HepG2 (cell line): ENCODE measurements around the gene ANKRD13C. TPM values are rescaled to one million over a fixed set of nuclear protein-coding genes. Genes with fewer than 3 reads are reported as not detected.
A peak's percentile ranks its signal among the peaks of the same experiment; 100 is the strongest.

Experiments used
- ATAC-seq: fragments of 200-7000 bp; cut with Tn5 transposase; 3 replicates; pipeline ENCODE4 v1.9.1; 2020; ENCODE audit warnings: mild to moderate bottlenecking, moderate library complexity
- BruUV-seq: library from RNA; stranded (reverse); fragments of 400-500 nt; replicated peaks from 2 replicates; lab custom pipeline; 2021; lab: Mats Ljungman, UMichigan
- CTCF ChIA-PET: fragments of 300-600 bp; formaldehyde crosslinking; extraction: SDS; loops from one replicate; lab custom pipeline; 2021; ENCODE audit warnings: low total read pairs, inconsistent platforms, low intra/inter-chr PET ratio; lab: Yijun Ruan, JAX
- POLR2A ChIA-PET: fragments of 350-600 bp; sonication (Branson Sonifier 250); formaldehyde crosslinking; loops from one replicate; lab custom pipeline; 2020; ENCODE audit warnings: antibody characterized with exemption, inconsistent platforms; lab: Yijun Ruan, JAX
- DNase-seq: peaks from one replicate; pipeline ENCODE4 v3.0.0-alpha.2; 2015; ENCODE audit warnings: low spot score
- FAIRE-seq: peaks from 3 replicates; lab custom pipeline; 2011; peaks lifted over from hg19 to GRCh38; lab: Jason Lieb, UNC
- H2AFZ ChIP-seq: one replicate; pipeline ENCODE4 v1.6.1; 2011; ENCODE audit warnings: low read length, inconsistent platforms
- H3K27ac ChIP-seq: fragments of 300-600 bp; 3 replicates; pipeline ENCODE4 v1.8.0; 2011; ENCODE audit warnings: mixed run types, mild to moderate bottlenecking, mixed read lengths, low read length, inconsistent platforms; ENCODE audit not compliant: insufficient read depth; ENCODE audit errors: extremely low read length
- H3K27me3 ChIP-seq, 2 experiments: fragments of 200-600 bp in 1 of 2; 2 replicates in 1 of 2; 3 replicates in 1 of 2; pipeline versions ENCODE4 v1.6.0 to v1.8.0; 2011; ENCODE audit warnings: low read length in 2 of 2, mild to moderate bottlenecking in 2 of 2, moderate library complexity in 2 of 2, inconsistent platforms in 1 of 2; ENCODE audit not compliant: insufficient read depth in 2 of 2, control insufficient read depth in 1 of 2
- H3K36me3 ChIP-seq, 2 experiments: fragments of 200-600 bp in 1 of 2; replicated peaks in 1 of 2; 2 replicates in 1 of 2; 3 replicates in 1 of 2; pipeline versions ENCODE4 v1.5.1 to v1.8.0; 2011; ENCODE audit warnings: low read length in 2 of 2, inconsistent platforms in 1 of 2; ENCODE audit not compliant: insufficient read depth in 2 of 2, control insufficient read depth in 1 of 2
- H3K4me1 ChIP-seq: 2 replicates; pipeline ENCODE4 v1.5.1; 2012; ENCODE audit warnings: low read length, inconsistent platforms; ENCODE audit not compliant: insufficient read depth
- H3K4me2 ChIP-seq: 2 replicates; pipeline ENCODE4 v1.6.0; 2011; ENCODE audit warnings: low read depth, low read length, inconsistent platforms
- H3K4me3 ChIP-seq, 3 experiments: fragments of 200-600 bp in 1 of 3; sonication (generic), shearing (Covaris generic) in 1 of 3; replicated peaks in 1 of 3; 2 replicates each; pipeline ENCODE4 v1.5.1; 2011 to 2016; ENCODE audit warnings: low read length in 3 of 3, inconsistent platforms in 2 of 3, low read depth in 2 of 3, mild to moderate bottlenecking in 2 of 3, control low read depth in 1 of 3, mixed read lengths in 1 of 3; ENCODE audit not compliant: insufficient read depth in 1 of 3
- H3K79me2 ChIP-seq: one replicate; pipeline ENCODE4 v1.6.1; 2011; ENCODE audit warnings: low read length, inconsistent platforms; ENCODE audit not compliant: insufficient read depth
- H3K9ac ChIP-seq: 2 replicates; pipeline ENCODE4 v1.6.0; 2011; ENCODE audit warnings: mild to moderate bottlenecking, low read depth, low read length, inconsistent platforms; ENCODE audit not compliant: insufficient read depth
- H3K9me3 ChIP-seq: 2 replicates; pipeline ENCODE4 v1.5.1; 2012; ENCODE audit warnings: mild to moderate bottlenecking, low read length
- H4K20me1 ChIP-seq: 2 replicates; pipeline ENCODE4 v1.6.0; 2011; ENCODE audit warnings: inconsistent platforms, mild to moderate bottlenecking, low read length, moderate library complexity; ENCODE audit not compliant: insufficient read depth
- AFF4 ChIP-seq: sonication (generic); formaldehyde crosslinking; IDR thresholded peaks from 2 replicates; pipeline ENCODE4 v1.4.0; 2020; ENCODE audit warnings: missing genetic modification reagents
- ATF7 ChIP-seq, 2 experiments: fragments of 450-650 bp in 1 of 2; sonication (generic) in 1 of 2; formaldehyde crosslinking in 1 of 2; IDR thresholded peaks; 2 replicates each; pipeline versions ENCODE4 v1.4.0 to v1.6.1; 2016 to 2020; ENCODE audit warnings: antibody characterized with exemption in 1 of 2, mild to moderate bottlenecking in 1 of 2, missing genetic modification reagents in 1 of 2
- HDAC2 ChIP-seq: sonication (generic); formaldehyde crosslinking; IDR thresholded peaks from 2 replicates; pipeline ENCODE4 v1.4.0; 2020; ENCODE audit warnings: missing genetic modification reagents
- HNF4A ChIP-seq: sonication (generic); formaldehyde crosslinking; IDR thresholded peaks from 2 replicates; pipeline ENCODE4 v1.4.0; 2020; ENCODE audit warnings: missing genetic modification reagents
- RBFOX2 ChIP-seq: fragments of 200-400 bp; formaldehyde crosslinking; IDR thresholded peaks from 2 replicates; pipeline ENCODE4 v1.6.1; 2017; ENCODE audit warnings: low read depth, mild to moderate bottlenecking, low read length
- ZNF329 ChIP-seq: sonication (generic); formaldehyde crosslinking; IDR thresholded peaks from 2 replicates; pipeline ENCODE4 v1.9.0; 2021; ENCODE audit warnings: low read depth, mild to moderate bottlenecking, missing genetic modification reagents
- ZNF746 ChIP-seq: sonication (generic); formaldehyde crosslinking; IDR thresholded peaks from 2 replicates; pipeline ENCODE4 v1.8.0; 2022; ENCODE audit warnings: mild to moderate bottlenecking, missing genetic modification reagents
- ZNF883 ChIP-seq: sonication (generic); formaldehyde crosslinking; IDR thresholded peaks from 2 replicates; pipeline ENCODE4 v1.5.1; 2020; ENCODE audit warnings: mild to moderate bottlenecking, missing genetic modification reagents; ENCODE audit errors: not compliant biosample characterization
- WGBS: methylation state at CpG from one replicate; pipeline ENCODE4 v1.1.6; 2017; ENCODE audit warnings: low lambda C conversion rate; 5-methylcytosine and 5-hydroxymethylcytosine counted together
- in situ Hi-C: cut with HindIII; loops from 2 replicates; pipeline ENCODE4 v1.10.0; 2017; ENCODE audit warnings: low pct_unique_long_range_greater_than_20kb; ENCODE audit not compliant: extremely low pct_ligation_motif_present
- intact Hi-C: fragments of 100-400 bp; cut with micrococcal nuclease; formaldehyde crosslinking; loops from one replicate; pipeline ENCODE4 v1.10.0; 2022; ENCODE audit not compliant: unreplicated experiment
- polyA plus RNA-seq, 8 experiments: library from polyadenylated mRNA; depleted of rRNA in 3 of 8; stranded (reverse) in 7 of 8; unstranded in 1 of 8; fragments of >200 nt; fragmentation: Illumina TruSeq in 4 of 8; extraction: Trizol in 4 of 8; gene quantifications; 2 replicates each; pipeline versions ENCODE4 v1.2.1 to v1.2.3, GENCODE V29; 2011 to 2016; ENCODE audit warnings: low read depth in 4 of 8, missing spikeins in 1 of 8, mixed read lengths in 1 of 8; ENCODE audit not compliant: insufficient read depth in 1 of 8
- total RNA-seq, 5 experiments: library from RNA; depleted of rRNA; stranded (reverse); fragments of >200 nt; fragmentation: Illumina TruSeq; extraction: Trizol; gene quantifications; 2 replicates each; pipeline ENCODE4 v1.2.3, GENCODE V29; 2016; ENCODE audit warnings: low read depth in 1 of 5
- TF ChIP-seq, protein P1 (sequence below): sonication (generic); formaldehyde crosslinking; IDR thresholded peaks from 2 replicates; pipeline ENCODE4 v1.4.0; 2020; ENCODE audit warnings: missing genetic modification reagents, borderline replicate concordance

The ANKRD13C gene
- total and polyA plus RNA-seq, 2 of the 13 experiments (the other 11 are each of a cell fraction or from before 2014, with no cell fraction given): 6.2 to 17.6 TPM

DNA sequence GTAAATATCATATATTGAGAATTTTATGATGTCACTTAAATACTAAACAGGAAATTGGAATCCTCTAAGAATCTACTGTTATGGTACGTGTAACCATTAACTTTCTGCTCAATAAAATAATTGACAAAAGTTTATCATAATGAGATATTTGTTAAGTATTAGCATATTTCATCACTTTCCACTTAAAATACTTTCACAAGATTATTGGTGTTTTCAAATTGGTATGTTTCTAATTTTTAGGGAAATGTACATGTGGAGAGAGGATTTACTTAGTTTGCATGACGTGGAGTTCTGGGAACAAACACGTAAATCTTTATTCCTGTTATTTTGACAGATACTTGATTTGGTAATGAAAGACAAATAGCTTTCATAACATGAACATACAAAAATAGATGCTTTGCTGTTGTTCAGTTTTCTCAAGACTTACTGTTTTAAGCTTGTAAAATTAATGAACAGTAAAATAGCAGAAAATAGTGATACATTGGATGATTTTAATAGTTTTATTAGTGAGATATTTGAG is 131.7 kb downstream of the ANKRD13C start:
- H3K27ac ChIP-seq: peak overlapping the region; percentile 97
- CTCF ChIA-PET: no interaction called here

DNA sequence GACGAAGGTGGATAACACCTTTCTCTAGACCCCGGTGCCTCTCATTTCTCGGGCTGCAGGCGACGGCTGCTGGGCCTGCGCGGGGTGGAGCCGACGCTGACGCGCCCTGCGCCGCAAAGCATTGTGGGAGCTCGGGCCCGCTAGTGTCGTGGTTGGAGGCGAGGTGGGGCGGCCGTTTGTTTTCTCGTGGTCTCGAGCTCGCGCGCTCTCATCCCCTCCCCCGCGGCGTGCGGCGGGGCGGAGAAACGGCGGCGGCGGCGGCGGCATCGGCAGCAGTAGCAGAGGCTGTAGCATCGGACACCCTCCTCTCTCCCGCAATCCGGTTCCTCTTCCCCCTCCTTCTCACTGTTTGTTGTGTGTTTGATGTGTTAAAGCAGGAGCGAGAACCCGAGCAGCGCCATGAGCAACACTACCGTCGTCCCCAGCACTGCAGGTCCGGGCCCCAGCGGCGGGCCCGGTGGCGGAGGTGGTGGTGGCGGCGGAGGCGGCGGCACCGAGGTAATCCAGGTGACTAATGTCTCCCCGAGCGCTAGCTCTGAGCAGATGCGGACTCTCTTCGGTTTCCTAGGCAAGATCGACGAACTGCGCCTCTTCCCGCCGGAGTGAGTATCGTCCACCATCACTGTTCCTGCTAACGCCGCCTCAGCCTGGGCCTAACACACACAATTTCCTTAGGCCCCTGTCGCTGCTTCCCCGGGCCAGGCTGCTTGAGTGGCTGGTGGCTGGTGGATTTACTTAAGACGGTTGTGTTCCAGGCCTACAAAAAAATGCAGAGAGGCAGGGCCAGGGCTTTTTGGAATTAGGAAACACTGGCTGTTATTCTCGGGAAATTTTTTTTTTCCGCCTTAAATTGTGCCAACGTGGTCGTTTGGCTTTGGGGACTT is 133.0 kb downstream of the ANKRD13C start, which contains the start of gene SRSF11:
SRSF11 (plus strand) TSS at position 143 of the 884 bp plus-strand sequence; CDS start at position 400, 257 bp downstream.
- TSS peak; percentile 43 for BruUV-seq
- H3K4me3 ChIP-seq: peak within 1 kb of the TSS; percentile 82 to 97 (median 91)
- DNase-seq: peak; percentile 85
- no peaks in the 10 kb centered on the region for H3K9me3 ChIP-seq
- peak; percentile 97 for ATAC-seq
- CTCF ChIA-PET: no interaction called here
- peaks cover 27% of the 10 kb centered on the region for H4K20me1 ChIP-seq
- peaks cover 93% of the 10 kb centered on the region for H3K79me2 ChIP-seq
- peak within 1 kb of the TSS; percentile 97 for H3K27ac ChIP-seq
- in situ Hi-C loops (no loop called here), intact Hi-C loops (loop anchor here (1.0 to 5.0 kb wide), 3 partner anchors 16 to 191 kb away; partner anchors contain the start of genes CTH and LRRC40)
- peaks cover 1 to 20% of the 10 kb centered on the region in 2 experiments; a peak in 3 of 5 replicates for H3K36me3 ChIP-seq
- H3K9ac ChIP-seq: peak within 1 kb of the TSS; percentile 96
- POLR2A ChIA-PET: interaction anchor here (1.0 to 2.5 kb wide), 8 partner anchors 11 to 190 kb away, joined by 4 to 41 read pairs (median 8); partner anchors contain the start of genes ANKRD13C, CTH and LRRC40
- no peaks in the 10 kb centered on the region; a peak in 1 of 5 replicates for H3K27me3 ChIP-seq
- WGBS: under 1% methylated on average over 49 of the region's 74 CpGs
- peak within 1 kb of the TSS; percentile 87 for H3K4me2 ChIP-seq
- peaks cover 37% of the 10 kb centered on the region for H3K4me1 ChIP-seq
- no peak for FAIRE-seq
- H2AFZ ChIP-seq: no peak within 1 kb of the TSS
- TF ChIP-seq ZNF746 (CRISPR knock-in tag) (0 out of 2 replicates have a peak, but pooled peaks have one; percentile 49), ZNF883 (CRISPR knock-in tag) (no peak), ZNF329 (CRISPR knock-in tag) (peak; percentile 36), HNF4A (CRISPR knock-in tag) (no peak), AFF4 (CRISPR knock-in tag) (0 out of 2 replicates have a peak, but pooled peaks have one; percentile 54)
- TF ChIP-seq, protein P1, sequence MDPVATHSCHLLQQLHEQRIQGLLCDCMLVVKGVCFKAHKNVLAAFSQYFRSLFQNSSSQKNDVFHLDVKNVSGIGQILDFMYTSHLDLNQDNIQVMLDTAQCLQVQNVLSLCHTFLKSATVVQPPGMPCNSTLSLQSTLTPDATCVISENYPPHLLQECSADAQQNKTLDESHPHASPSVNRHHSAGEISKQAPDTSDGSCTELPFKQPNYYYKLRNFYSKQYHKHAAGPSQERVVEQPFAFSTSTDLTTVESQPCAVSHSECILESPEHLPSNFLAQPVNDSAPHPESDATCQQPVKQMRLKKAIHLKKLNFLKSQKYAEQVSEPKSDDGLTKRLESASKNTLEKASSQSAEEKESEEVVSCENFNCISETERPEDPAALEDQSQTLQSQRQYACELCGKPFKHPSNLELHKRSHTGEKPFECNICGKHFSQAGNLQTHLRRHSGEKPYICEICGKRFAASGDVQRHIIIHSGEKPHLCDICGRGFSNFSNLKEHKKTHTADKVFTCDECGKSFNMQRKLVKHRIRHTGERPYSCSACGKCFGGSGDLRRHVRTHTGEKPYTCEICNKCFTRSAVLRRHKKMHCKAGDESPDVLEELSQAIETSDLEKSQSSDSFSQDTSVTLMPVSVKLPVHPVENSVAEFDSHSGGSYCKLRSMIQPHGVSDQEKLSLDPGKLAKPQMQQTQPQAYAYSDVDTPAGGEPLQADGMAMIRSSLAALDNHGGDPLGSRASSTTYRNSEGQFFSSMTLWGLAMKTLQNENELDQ (CRISPR knock-in tag): no peak

More for the DNA sequence above, 131.7 kb downstream of the ANKRD13C start:
- no peaks in the 10 kb centered on the region; a peak in 1 of 5 replicates for H3K27me3 ChIP-seq
- POLR2A ChIA-PET: no interaction called here
- 62% methylated on average over 3 of the region's 3 CpGs for WGBS
- ATAC-seq (no peak), DNase-seq (no peak), FAIRE-seq (no peak)
- peaks cover 2 to 29% of the 10 kb centered on the region in 2 experiments; a peak in 4 of 5 replicates for H3K36me3 ChIP-seq
- BruUV-seq: no TSS peak
- H3K79me2 ChIP-seq: peaks cover 94% of the 10 kb centered on the region
- in situ Hi-C loops: no loop called here
- no peak overlapping the region for H2AFZ ChIP-seq
- peak overlapping the region; percentile 87 for H3K4me2 ChIP-seq
- H3K9me3 ChIP-seq: no peaks in the 10 kb centered on the region
- intact Hi-C loops: loop anchor here (5.0 kb wide), 1 partner anchor 190 kb away; the partner anchor contains the start of gene CTH
- H3K9ac ChIP-seq: peak overlapping the region; percentile 96
- peak overlapping the region; percentile 82 to 97 (median 91); a peak in 5 of 6 replicates for H3K4me3 ChIP-seq
- peaks cover 48% of the 10 kb centered on the region for H3K4me1 ChIP-seq
- peaks cover 27% of the 10 kb centered on the region for H4K20me1 ChIP-seq
- TF ChIP-seq ATF7 (IDR thresholded peaks at IDR 0.05): peak; percentile 20; the same call in 1 of the 2 replicates
- TF ChIP-seq ATF7 (CRISPR knock-in tag; IDR thresholded peaks at IDR 0.05): no peak
- no peak for TF ChIP-seq HDAC2
- TF ChIP-seq RBFOX2: 0 out of 2 replicates have a peak, but pooled peaks have one; percentile 9
